Posterior vena cava (tissue), 2 donors: ENCODE measurements around the gene INS. TPM values are rescaled to one million over a fixed set of nuclear protein-coding genes. Genes with fewer than 3 reads are reported as not detected.

Experiments used
- DNase-seq: peaks from one replicate; pipeline ENCODE4 v3.0.0-alpha.2; 2020; ENCODE audit warnings: low spot score
- intact Hi-C, 2 donors: fragments of 100-400 bp; cut with DNase I; formaldehyde crosslinking; loops; one replicate each; pipeline versions ENCODE4 v1.14.1 to v1.14.2; 2022 to 2023
- total RNA-seq, 2 donors: library from RNA; stranded (reverse); fragmentation: NEBNext Ultra II Directional; extraction: Animal tissue kit (Norgen Biotek cat#: 25700); gene quantifications; one replicate each; pipeline ENCODE4 v1.2.1, GENCODE V29; 2021
- donor health status: DM: yes; HTN: yes; CAD: no.
- donor health status: DM: yes; HTN: yes; CAD: no.

The INS gene
- total RNA-seq, 2 donors from 2014 or later = not detected

DNA sequence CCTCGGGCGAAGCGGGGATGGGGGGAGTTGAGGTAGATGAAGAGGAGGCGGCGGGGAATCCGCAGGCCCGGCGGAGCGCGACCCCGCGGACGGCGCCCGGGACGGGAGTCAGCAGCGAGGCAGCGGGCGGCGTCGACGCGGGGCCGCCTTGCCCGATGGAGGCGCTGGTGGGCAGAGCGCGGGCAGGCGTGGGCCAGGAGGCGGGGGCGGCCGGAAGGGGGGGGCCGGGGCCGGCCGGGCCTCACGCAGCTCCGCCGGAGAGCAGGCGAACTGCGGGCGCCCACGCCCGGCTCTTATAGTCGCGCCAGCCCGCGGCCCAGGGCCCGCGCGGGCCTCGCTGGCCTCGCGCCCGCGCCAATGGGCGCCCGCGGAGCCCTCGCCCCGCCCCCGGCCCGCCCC, 21.9 kb downstream of the INS start, which contains the start of gene IGF2:
IGF2 (minus strand) TSS at position 267 of the 399 bp plus-strand sequence. CDS start 3,866 bp downstream, outside the sequence.
- no peak for DNase-seq
- intact Hi-C loops = no loop called here

DNA sequence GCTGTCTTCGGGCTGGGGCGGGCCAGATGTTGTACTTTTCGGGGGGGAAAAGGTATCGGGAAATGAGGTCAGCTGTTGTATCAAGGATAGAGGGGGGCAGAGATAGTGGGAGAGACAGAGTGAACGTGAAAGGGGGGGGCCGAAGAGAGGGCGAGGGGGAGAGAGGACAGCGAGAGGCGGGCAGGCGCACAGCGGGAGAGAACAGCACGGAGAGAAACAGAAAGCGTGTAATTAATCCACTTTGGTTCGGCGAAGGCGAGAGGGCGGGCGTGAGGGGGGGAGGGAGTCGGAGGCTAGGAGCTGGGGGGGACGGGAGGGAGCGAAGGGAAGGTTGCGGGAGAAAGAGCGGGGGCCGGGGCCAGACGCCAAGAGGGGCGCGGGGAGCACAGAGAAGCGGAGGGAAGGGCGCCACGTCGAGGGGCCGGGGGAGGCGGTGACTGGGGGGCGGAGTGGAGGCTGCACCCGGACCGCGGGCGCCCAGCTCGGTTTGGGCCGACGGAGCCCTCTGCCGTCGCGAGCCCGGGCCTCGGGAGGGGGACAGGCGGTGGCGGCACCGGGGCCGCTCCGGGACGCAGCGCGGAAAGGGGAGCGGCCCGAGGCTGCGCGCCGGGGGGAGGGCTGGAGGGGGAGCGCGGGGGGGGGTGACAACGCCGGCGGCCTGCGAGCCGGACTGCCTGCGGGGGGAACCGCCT, 22.4 kb downstream of the INS start:
- intact Hi-C loops = no loop called here
- DNase-seq = no peak

DNA sequence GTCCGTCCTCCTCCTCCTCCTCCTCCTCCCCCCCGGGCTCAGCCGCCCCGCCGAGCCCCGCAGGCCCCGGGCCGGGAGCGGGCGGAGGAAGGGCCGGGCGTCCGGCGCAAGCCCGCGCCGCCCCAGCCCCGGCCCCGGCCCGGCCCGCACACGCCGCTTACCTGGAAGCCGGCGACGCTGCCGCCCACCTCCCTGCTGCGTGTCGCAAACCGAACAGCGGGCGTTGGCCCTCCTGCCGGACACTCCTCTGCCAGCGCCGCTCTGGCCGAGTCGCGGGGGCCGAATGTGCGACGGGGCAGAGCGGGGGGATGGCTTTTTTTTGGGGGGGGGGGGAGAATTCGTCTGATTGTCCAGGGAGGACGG, 23.0 kb downstream of the INS start:
- DNase-seq = no peak
- intact Hi-C loops = no loop called here

DNA sequence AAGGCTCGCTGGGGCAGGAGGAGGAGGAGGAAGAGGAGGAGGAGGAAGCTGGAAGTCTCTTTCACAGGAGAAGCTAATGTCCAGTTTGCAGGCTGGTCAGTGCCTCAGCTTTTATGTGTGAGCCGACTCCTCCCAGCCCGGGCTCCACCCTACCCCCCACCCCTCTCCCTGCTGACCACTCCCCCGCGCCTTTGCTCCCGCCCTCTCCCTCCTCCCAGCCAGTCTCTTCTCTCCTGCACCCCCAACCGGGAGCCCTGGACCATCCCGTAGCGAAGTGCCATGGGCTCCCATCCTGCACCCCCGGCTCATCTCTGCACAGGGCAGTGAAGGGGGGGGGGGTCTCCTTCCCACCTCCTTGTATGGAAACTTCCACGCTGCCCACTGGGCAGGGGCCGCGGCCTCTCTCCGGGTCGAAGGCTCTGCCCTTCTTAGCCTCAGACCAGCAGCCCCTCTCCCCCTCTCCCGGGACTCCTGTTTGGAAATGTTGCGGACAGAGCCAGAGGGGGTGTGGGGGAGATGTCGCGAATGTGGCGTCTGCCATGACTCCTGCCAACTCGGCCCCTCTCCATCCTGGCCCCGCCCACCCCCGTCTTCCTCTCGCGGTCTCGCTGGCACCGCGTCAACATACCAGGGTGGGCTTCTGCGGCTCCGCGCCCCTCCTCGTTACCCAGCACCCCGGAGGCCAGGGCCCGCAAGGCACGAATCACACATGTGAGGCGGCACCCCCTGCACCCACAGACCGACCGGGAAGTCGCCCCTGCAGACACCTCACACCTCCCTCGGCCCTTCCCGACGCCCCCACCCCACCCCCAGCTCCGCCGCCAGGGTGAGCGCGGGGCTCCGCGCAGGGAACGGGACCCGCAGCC, 23.6 kb downstream of the INS start:
- intact Hi-C loops = no loop called here
- peak; percentile 88 for DNase-seq

DNA sequence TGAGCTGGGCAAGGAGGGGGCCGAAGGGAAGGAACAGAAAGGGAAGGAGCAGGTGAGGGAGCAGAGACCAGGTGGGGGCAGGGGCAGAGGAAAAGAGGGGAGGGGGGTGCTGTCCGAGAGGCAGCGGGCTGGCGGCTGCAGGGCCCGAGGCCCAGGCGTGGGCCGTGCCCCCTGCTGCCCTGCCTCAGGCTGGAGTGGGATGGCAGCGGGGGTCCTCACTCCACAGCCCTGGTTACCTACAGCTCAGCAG, 24.1 kb downstream of the INS start:
- intact Hi-C loops = no loop called here
- DNase-seq = no peak

DNA sequence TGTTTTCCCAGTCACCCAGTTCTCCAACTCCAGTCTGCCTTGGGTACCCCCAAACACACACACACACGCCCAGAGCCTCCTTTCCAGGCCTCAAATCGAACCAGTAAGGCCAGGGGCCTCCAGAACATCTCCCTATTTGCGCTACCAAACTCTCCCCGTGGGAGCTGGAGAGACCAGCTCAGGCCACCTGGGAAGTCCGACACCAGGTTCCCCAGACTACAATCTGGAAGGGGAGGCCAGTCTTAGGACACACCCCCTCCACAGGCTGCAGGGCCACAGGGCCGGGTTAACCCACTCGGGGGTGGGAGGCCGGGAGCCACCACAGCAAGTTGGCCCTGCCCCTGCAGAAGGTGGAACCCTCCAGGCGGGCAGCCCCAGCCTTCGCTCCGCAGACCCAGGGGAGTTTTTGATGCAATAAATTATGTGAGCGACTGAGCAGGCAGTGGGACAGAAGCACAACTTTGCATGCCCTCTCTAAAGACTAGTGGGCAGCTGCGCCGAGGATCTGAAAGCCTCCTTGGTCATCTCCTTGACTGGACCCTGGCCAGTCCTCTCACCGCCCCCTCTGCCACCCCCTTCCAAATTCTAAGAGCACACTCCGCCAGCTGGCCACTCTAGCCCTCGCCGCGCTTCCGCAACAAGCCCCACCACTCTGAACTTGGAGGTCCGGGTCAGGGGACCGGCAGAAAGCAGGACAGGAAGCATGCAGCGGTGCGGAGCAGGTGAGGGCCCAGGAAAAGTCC, 24.6 kb downstream of the INS start:
- intact Hi-C loops = no loop called here
- DNase-seq = no peak

DNA sequence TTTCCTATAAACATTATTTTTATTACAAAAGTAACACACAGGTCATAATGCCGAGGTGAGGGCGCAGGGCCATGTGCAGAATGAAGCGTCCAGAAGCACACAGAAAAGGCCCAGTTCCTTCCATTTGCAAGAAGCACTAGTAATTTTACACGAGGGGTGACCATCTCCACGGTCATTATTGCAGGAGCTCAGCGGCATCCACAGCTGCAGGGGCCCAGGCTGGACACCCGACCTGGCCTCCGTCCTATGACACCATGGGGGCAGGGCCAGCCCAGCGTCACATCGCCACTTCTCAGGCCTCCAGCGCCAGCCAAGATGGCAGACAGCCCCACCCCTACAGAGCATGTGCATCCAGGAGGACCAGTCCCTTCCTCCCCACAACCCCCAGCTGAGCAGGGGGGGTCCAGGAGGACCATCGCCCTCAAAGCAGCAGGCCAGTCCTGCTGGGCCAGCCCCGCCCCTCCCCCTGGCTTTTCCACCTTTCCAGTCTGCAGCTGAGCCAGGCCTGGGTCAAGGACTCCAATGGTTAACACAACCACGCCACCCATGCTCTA, 25.3 kb downstream of the INS start:
- intact Hi-C loops = no loop called here
- no peak for DNase-seq

DNA sequence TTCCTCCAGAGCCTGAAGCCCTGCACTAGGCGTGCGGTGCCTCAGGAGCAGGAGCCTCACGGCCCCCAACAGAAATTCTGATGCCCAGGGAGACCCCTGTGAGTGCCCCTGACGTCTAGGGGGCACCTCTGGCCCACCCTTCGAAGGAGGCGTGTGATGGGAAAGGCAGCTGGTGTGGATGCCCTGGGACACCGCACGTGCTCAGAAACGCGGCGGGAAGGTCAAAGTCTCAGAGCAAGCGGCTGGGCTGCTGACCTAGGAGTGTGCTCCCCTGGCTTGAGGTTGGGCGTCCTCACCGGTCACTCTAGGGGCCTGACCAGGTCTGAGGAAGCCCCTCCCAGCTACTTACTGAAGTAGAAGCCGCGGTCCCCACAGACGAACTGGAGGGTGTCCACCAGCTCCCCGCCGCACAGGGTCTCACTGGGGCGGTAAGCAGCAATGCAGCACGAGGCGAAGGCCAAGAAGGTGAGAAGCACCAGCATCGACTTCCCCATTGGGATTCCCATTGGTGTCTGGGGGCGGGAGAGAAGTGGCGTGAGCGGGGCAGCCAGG, 25.9 kb downstream of the INS start:
- no peak for DNase-seq
- intact Hi-C loops = no loop called here

DNA sequence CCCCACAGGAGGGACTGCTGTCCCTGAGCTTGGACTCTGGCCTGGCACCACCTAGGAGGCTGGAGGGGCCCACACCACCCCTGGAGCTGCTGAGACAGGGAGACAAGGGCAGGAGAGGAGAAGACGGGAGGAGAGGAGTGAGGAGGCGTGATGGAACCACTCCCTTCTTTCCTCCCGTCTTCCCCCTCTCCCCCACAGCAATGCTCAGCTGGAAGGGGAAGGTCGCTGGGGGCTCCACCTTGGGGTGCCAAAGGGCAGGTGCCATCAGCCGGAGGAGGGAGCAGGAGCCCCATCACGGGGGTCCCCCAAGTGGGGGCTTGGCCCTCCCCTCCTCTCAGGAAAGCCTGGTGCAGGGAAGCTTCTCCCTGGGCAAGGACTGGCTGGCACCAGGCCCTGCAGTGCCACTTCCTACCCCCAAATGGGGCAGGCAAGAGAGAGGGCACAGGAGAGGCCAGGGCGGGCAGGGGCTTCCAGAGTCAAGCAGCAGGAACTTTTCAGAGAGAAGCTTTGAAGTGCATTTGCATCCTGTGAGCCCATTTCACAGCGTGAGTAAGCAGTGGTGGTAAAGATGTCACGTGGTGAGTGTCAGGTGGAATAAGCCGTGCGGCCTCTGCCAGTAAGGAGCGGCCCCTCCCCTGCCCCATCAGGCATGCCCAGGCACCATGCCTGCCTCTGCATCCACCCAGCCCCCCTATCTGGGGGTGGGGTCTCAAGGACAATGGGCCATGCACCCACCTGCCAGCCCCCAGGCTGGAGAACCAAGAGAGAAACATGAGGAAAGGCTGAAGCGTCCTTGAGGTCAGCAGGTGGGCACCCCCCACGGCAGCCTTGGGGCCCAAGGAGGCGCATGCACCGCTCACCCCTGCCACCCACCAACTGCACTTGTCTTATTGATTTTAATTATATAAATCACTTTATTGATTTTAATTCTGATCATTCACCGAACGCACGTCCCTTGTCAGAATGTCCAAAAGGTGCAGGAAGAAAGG, 26.7 kb downstream of the INS start:
- intact Hi-C loops = no loop called here
- no peak for DNase-seq

DNA sequence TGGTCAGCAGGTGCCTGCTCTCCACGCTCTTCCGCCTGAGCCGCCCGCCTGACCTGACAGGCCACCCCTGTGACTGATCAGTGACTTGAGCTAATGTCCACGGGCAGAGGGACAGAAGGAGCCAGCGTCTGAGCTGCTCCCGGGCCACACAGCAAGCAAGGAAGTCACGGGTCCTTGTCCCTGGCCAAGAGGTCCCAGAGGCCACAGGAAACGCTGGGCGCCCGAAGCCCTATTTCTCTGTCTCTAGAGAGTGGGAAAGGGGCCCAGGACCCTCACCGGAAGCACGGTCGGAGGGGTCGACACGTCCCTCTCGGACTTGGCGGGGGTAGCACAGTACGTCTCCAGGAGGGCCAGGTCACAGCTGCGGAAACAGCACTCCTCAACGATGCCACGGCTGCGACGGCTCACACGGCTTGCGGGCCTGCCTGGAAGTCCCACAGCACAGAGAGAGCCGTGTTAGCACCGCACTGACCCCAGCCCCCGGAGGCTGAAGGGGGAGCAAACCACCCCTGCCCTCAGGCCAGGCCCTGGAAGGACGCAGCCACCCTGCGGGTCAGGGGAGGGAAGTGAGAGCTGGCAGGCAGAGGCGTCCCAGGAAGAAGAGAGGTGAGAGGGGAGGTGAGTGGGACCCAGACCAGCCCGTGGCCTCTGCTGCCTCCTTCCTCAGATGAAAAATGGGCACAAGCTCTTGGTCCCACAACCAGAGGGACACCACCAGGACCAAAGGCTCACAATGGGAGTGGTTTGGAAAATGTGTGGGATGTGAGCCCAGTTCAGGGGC, 27.6 kb downstream of the INS start:
- no peak for DNase-seq
- intact Hi-C loops = no loop called here

DNA sequence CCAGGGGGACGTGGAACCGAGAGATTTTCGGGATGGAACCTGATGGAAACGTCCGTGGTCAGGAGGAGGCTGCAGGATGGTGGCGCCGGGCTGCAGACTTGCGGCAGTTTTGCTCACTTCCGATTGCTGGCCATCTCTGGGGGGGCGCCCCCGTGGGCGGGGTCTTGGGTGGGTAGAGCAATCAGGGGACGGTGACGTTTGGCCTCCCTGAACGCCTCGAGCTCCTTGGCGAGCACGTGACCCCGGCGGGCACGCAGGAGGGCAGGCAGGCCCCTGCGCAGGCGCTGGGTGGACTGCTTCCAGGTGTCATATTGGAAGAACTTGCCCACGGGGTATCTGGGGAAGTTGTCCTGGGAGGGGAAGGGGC, 28.2 kb downstream of the INS start:
- no peak for DNase-seq
- intact Hi-C loops = no loop called here

DNA sequence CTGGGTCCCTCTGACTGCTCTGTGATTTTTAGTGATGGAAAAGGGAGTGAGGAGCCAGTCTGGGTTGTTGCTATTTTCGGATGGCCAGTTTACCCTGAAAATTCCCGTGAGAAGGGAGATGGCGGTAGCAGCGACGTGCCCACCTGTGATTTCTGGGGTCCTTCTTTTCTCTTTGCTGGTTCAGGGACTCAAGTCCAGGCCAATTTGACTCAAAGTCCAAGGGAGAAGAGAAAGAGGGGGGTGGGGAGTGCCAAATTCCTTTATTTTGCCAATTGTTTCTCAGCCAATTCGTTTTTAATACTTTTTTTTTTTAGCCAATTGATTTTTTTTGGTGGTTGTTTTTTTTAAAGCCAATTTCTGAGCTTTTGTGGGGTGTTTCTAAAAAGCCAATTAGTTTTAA, 28.8 kb downstream of the INS start:
- DNase-seq = no peak
- intact Hi-C loops = no loop called here

DNA sequence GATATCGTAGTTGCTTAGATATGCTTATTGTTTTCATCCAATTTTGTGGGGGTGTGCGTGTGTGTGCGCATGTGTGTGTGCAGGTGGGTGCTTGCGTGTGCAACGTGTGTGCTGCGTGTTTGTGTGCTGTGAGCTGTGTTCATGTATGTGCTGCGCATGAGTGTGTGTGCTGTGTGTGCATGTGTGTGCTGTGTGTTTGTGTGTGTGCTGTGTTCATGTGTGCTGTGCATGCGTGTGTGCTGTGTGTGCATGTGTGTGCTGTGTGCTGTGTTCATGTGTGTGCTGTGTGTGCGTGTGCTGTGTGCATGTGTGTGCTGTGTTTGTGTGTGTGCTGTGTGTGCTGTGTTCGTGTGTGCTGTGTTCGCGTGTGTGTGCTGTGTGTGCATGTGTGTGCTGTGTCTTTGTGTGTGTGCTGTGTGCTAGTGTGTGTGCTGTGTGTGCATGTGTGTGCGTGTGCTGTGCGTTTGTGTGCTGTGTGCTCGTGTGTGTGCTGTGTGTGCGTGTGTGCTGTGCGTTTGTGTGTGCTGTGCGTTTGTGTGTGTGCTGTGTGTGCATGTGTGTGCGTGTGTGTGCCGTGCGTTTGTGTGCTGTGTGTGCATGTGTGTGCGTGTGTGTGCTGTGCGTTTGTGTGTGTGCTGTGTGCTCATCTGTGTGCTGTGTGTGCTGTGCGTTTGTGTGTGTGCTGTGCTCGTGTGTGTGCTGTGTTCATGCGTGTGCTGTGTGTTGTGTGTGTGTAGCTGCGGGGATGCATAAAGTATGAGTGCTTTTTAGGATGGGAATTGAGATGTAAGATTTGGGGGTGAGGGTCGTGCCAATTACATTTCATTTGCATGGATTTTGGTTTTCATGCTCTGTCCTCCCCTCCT, 29.4 kb downstream of the INS start:
- peak; percentile 24 for DNase-seq
- intact Hi-C loops = no loop called here

DNA sequence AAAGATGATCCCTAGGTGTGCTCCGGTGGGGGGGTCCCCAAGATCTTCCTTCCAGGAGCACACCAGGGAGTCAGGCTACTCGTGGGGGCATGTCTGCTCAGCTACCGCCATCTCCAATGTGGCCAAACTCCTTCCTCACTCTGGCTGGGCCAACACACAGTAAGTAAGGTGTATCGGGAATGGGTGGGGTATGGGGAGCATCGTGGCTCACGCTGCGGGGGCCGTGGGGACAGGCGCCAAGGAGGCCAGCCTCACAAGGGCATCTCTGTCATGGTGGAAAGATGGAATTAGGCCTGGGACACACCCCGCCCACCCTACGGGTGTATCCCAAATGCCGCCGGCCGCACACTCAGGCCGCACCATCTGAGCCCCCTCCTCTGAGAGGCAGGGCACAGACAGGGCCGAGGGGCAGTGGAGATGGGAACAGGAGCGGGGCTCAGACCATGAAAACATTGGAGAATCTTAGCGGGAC, 30.1 kb downstream of the INS start:
- intact Hi-C loops = no loop called here
- peak; percentile 51 for DNase-seq

DNA sequence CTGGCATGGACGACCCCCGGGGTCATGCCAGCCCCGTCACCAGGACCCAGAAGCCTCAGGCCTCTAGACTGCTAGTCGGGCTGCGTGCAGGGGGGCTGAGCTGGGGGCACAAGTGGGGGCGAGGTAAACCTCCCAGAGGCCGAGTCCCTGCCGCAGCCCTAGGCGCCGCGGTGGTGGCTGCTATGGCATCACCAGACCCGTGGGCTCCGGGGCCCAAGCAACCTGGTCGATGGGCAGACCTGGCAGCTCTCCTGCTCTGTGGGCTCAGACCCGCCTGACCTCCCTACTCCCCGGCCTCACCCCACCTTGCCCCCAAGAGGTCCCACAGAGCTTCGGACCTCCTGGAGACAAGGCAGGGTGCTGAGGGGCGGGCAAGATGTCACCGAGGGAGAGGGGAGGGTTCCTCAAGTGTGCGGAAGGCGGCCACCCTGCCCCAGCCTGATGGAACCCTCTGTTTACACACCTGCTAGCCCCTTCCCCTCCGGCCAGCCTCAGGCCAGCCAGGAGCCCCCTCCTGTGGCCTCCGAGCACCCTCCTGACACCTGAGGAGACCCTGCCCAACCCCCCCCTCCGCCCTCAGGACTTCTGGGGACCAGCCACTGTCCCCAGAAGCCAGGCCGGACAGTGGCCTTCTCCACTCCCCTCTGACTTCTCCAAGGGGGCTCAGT, 31.2 kb downstream of the INS start:
- intact Hi-C loops = no loop called here
- no peak for DNase-seq

DNA sequence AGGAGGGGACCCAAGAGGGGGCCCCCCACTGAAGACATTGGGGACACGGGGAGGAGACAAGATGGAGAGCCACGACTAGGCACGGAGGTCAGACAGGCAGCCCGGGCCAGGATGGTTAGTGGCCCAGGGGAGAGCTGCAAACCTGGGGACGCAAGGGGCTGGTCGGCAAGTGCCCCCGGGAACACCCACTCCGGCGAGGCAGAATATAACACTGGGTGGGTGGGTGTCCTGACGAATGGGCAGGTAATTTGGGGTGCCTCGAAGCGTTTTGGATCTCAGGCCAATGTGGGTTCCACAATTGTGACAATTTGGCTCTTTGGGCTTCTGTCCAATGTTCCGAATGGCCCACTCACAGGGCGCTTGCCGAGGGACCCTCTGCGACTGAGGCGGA, 31.7 kb downstream of the INS start:
- intact Hi-C loops = no loop called here
- DNase-seq = no peak
